ENCODE data around the gene KAT14.
"Not testable (repeated sequence)": the region's sequence is repeated elsewhere in the genome, so short reads cannot be mapped to it uniquely, and the experiment has no call there.

Gene KAT14

DNA sequence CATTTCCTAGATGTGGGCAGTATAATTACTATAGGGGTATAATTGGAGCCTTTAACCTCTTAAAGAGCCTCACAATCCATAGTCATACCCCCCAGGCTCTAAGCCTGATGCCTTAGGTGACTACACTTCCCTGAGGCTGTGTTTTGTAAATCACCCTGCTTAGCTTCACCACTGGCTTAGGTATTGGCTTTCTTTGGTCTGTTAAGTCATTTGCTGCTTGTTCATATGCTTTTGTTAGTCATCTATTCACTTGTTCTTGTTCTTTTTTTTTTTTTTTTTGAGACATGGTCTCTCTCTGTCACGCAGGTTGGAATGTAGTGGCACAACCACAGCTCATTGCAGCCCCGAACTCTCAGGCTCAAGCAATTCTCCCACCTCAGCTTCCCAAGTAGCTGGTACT is 26.7 kb downstream of the KAT14 start:
- no peak for DNase-seq

DNA sequence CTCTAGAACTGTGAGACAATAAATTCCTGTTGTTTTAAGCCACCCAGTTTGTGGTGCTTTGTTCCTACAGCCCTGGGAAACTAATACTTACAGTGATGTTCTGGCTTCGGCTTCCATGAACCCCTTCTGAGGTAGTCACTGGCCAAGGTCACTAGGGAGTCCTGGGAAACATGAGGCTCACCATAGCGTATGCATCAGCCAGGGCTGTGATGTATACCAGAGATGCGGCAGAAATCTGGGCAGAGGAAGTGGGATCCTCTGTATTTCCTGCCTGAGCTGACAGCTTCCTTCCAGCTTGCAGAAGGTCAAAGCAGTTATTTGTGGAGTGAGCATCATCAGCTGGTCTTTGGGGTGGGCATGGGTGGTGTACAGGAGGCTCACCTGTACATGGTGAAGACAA is 27.9 kb downstream of the KAT14 start:
- DNase-seq, result no peak

DNA sequence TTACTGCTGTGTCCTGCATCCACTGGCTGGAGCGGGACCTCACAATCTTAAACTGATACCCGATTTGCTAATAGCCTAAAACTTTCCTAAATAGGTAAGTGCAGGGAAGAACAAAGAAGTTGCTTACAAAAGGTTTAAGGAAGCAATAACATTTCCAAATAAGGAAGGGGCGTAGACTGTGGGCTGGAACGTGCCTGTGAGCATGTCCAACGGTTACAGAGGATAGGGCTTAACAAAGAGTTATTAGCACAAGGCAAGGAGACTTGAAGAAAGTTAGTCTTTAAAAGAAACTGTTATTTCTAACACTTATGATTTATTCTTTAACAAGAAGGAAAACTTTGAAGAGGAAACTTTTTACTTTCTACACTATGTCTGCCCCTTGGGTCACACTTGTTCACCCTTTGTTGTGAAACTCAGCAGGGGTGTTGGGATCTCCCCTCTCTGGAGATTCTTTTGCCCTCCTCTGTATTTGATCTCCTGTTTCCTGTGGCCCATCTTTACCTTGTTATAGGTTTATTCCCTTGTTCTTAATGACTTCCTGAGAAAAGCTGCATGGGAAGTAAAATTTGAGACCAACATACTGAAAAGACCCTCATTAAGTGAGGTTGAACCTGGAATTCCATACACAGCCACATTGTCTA is 28.7 kb downstream of the KAT14 start:
- no peak for DNase-seq

DNA sequence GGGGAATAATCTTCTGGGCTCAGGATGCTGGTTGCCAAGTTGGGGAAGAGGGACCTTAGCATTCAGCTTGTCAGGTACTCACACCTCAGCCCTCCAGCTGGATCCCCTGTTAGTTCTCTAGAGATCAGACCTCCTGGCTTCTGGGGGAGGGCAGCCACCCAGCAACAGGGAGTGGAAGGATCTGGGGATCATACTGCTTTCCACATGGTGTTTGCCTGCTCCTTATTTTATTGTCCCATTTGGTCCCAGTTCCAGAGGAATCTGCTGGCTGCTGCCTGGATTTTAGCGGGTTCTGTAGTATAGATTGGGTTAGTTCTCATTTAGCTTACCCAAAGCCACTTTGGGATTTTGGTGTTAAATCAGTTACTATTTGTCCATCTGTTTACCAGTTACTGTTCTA is 29.3 kb downstream of the KAT14 start:
- DNase-seq, result no peak

DNA sequence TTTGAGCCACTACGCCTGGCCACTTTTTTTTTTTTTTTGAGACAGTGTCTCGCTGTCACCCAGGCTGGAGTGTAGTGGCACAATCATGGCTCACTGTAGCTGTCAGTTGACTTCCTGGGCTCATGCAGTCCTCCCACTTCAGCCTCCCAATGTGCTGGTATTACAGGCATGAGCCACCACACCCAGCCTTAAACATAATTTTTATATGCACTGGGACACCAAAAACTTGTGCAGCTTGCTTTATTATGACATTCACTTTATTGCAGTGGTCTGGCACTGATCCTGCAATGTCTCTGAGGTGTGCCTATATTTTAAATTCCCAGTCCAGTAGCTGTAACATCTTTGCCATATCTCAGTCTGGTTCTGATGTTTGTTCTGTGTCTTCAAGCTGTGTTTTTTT is 34.7 kb downstream of the KAT14 start:
- DNase-seq, result no peak

DNA sequence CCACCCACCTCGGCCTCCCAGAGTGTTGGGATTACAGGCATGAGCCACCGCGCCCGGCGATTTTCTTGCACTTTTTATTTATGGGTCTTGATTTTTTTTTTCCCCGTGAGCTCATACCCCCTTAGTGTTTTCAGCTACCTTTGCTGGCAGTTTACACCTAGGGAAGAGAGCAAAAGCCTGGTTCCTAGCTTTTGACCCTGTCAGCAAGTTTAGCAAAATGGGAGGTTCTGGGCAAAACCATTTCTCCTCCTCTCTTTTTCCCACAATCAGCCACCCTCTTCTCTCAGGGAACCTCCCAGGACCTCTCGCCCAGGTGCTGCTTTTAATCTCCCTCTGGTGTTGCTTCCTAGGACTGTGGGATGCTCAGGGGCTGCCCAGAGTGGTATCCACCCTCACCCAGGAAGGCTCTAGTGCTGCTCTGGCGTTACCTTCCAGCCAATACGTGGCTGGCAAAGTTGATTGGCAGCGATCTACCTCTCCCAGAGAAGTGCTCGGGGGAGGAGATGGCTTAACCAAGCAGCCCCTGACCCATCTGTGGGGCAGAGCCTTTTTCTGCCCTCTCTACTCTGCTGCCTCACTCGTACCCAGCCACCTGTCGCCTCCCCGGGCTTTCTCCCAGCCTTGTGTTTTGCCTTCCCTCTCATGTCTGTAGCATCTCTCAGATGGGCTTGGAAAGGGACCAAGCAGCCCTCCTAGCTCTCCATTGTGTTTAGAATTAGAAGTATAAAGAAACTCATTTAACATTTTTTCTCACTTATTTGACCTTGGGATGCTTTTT is 37.4 kb downstream of the KAT14 start:
- no peak for DNase-seq

DNA sequence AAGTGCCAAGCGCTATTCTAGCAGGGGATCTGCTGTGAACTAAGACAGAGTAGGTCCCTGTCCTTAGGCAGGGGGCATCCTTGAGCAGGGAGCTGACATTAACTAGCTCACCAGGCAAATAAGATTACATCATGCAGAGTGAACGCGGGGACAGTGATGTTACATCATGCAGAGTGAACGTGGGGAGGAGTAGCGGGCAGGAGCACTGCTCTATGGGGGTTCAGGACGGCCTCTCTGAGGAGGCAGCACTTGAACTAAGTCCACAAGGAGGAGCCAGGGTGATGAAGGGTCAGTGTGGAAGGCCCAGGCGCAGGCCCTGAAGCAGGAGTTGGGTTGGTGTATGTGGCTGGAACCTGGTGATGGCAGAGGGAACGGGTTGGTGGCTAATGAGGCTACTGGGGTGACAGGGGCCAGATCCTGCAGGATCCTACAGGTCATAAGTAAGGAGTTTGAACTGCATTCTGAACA is 38.7 kb downstream of the KAT14 start:
- no peak for DNase-seq

DNA sequence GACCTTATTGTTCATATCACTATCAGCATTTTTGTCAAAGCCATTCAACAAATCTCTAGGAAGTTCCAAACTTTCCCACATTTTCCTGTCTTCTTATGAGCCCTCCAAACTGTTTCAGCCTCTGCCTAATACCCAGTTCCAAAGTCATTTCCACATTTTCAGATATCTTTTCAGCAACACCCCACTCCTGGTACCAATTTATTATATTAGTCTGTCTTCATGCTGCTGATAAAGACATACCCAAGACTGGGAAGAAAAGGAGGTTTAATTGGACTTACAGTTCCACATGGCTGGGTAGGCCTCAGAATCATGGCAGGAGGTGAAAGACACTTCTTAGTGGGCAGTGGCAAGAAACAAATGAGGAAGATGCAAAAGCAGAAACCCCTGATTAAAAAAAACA is 42.7 kb downstream of the KAT14 start:
- DNase-seq, result not testable (repeated sequence)

DNA sequence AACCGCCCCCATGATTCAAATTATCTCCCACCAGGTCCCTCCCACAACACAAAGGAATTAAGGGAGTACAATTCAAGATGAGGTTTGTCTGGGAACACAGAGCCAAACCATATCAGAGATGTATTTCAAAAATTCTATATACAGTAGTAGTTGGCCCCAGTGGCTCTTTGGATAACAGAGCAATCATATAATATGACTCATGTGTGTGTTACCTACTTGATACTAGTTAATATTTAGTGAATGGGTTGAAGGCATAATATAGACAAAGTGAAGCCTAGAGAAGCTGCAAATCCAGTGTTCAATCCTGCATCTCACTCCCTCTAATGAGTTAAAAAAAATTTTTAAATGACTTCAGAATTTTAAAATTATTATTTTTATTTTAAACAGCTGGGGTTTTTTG is 43.2 kb downstream of the KAT14 start:
- DNase-seq, result no peak

DNA sequence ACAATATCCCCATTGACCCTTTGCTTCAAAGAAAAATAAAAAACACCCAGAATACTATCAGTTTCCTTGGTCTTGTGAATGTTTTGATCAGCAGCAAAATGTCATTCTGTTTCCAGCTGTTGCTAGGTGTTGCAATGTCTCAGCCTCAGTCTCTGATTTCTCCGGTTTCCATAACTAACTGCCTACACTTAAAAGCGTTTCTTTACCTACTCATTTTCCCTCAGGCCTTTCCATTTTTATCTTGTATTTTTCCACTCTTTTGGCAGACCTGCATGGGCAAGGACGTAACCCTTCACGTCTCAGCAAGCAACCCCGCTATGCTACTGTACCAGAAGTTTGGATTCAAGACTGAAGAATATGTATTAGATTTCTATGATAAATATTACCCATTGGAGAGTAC is 49.4 kb downstream of the KAT14 start:
- DNase-seq, result no peak

DNA sequence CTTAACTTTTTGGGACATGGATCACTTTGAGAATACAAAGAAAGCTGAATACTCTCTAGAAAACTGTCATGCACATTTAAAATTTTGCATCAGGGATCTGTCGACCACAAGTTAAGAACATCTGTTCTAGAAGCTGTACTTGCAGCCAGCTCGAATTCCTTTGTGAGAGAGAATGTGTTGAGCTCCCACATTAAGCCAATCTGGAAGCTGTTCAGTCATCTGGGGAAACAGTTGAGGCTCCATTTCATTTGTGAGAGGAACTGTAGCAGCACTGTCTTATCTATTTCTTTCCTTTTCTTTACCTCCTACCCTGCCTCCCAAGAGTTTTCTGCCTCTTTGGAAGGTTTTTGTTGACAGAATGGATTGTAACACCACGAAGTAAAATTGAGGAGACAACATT is 50.8 kb downstream of the KAT14 start:
- DNase-seq, result no peak

DNA sequence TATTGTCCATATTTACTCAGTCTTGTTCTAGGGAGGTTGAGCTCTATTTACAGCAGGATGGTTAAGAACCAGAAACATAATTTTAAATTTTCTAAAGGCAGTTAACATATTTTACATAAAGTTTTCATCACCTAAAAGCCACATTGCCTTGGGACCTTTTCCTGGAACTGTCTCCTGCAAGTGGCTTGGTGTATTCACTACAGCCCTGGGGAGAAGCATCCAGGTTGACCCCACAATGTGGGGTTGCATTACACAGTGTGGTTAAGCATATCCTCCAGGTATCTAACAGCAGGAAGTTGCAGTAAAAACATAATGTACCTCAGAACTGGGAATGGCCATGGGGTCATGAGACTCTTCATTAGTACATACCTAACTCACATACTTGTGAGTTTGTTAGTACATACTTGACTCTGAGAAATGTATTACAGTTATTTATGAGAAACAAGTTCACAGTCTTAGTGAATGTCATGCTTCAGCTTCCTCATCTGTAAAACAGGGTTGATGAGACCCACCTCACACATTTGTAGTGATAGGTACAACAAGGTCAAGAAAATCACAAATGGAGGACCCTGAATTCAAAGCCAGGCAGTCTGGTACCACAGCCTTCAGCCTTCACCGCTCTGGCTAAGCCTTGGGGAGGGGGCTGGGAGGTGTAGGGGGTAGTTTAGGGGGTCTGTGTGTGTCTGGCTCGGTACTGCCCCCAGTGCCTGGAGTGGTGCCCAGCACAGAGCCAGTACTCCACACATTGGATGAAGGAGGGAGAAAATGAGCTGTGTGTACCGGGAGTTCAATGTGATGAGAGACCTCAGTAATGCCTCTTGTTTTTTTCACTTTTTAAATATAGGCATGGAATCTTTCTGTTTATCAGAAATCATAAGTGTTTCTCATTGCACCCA is 52.9 kb downstream of the KAT14 start:
- no peak for DNase-seq

DNA sequence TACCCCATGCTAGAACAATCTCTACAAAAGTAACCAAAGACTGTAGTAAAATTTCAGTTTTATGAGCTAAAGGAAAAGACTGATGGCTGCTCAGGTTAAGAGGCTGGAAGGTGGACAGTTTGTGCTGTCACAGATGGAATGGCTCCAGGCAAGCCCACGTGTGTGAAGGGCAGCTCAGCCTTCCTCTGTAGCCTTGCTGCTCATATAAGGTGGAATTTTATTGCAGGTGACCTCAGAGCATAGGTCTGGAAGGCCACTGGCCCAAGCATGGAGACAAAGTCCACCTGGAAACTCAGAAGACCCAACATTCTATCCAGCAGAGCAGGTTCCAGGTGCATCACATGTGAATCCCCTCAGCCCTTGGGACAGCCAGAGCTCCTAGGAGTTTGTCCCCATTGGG is 53.6 kb downstream of the KAT14 start:
- no peak for DNase-seq

DNA sequence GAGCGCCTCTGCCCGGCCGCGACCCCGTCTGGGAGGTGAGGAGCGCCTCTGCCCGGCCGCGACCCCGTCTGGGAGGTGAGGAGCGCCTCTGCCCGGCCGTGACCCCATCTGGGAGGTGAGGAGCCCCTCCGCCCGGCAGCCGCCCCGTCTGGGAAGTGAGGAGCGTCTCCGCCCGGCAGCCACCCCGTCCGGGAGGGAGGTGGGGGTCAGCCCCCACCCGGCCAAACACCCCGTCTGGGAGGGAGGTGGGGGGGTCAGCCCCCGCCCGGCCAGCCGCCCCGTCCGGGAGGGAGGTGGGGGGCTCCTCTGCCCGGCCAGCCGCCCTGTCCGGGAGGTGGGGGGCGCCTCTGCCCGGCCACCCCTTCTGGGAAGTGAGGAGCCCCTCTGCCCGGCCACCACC is 56.8 kb downstream of the KAT14 start:
- not testable (repeated sequence) for DNase-seq

DNA sequence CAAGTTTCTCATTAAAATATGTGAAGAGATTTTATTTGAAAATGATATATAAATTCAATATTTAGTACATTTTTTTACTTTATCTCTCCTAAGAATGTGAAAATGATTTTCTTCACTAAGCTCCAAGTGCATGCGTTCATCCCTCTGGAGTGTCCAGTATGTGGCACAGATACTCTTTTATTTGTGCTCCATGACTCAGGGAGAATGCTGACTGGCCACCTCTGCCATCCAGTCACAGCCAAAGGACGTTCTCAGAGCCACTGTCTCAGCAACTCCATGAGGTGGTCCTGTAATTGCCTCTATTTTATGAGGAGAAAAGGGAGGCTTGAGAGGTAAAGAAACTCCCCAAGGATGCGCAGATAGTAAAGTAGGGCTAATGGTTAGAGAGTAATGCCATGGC is 58.3 kb downstream of the KAT14 start:
- no peak for DNase-seq

DNA sequence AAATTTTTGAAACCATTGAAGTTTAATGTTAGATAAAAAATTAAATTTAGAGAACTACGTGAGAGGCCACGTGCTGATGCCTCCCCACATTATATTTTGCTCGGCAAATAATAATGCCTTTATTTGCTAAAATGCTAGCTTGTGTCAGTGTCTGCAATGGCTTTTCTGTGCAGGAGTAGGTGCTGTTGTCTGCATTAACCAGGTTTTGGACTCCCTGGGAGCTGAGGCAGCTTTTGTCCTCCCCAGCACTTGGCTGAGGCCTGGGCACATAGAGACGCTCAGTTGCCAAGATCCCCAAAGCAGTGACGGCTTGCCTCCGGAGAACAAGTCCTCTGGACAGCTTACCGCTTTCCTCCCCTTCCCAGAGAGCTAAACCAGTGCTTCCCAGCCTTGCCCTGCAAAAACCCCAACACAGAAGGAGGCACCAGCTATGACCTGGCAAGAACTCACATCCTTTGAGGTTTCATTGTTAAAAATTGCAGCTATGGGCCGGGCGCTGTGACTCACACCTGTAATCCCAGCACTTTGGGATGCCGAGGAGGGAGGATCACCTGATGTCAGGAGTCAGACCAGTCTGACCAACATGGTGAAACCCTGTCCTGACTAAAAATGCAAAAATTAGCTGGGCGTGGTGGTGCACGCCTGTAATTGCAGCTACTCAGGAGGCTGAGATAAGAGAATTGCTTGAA is 59.9 kb downstream of the KAT14 start:
- no peak for DNase-seq

DNA sequence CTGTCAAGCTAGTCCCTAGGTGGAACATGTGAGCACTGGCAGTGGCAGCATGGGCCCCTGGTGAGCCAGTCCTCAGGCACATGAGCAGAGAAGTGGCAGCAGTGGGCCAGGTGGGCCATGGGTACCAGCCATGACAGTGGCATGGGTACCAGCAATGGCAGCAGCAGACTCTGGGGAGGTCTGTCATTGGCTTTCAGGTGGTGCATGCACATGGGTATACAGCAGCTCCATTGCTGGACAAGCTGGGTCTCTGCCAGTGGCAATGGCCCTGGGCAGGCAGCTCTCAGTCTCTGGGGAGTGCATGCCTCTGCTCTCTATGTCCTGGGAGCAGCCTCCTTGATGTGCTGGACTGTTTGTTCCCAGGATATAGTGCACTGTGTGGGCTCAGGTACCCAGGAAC is 65.3 kb downstream of the KAT14 start:
- no peak for DNase-seq

DNA sequence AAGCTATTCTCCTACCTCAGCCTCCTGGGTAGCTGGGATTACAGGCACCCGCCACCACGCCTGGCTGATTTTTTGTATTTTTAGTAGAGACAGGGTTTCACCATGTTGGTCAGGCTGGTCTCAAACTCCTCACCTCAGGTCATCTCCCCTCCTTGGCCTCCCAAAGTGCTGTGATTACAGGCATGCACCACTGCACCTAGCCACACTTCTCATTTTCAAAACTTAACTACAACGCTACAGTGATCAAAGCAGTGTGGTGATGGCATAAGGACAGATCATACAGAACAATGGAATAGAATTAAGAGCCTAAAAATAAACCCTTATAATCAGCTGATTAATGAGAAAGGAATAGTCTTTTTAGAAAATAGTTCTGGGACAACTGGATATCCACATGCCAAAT is 66.0 kb downstream of the KAT14 start:
- not testable (repeated sequence) for DNase-seq

DNA sequence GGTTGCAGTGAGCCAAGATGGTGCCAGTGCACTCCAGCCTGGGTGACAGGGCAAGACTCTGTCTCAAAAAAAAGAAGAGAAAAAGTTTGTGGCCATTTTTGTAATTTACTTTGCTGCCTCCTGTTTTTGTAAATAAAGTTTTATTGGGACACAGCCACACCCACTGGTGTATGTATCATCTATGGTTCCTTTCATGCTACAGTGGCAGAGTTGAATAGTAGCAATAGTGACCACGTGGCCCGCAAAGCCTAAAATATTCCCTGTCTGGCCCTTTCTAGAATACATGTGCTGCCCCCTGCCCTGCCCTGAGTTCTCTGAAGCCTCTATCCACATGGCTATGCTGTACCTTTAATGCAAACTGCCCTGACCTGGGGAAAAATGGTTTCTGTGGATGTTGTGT is 75.3 kb downstream of the KAT14 start:
- no peak for DNase-seq

DNA sequence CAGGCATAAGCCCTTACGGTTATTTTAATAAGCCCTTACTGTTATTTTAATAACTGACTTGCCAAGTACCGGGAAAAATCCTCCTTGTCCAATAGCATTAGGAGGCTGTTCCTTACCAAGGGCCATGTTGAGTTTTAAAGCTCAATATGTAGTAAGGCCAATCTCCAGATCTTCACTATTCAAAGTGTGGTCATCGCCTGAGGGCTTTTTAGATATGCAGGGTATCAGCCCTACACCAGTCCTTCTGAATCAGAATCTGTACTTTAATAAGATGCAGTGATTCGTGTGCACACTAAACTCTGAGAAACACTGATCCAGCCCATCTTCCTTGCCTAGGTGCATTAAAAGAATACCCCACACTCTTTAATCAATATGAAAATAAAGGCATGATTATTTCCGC is 77.9 kb downstream of the KAT14 start:
- no peak for DNase-seq

DNA sequence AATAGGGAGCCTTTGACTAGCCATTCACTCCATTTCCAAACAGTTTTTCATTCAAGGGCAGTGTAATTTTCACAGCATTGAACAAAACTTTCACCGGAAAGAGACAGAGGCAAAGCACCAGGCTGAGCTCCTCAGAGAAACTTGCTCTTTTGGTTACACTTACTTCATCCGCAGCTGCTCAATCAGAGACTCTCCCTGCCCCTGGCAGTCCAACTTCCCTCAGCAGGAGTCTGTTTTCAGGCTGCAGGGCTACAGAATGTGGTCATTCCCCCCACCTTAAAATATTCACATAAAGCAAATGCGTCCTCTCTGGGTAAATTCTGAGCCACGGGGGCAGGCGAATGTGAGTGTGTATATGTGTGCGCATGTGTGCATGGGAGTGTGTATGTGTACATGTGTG is 80.6 kb downstream of the KAT14 start:
- DNase-seq, result no peak

DNA sequence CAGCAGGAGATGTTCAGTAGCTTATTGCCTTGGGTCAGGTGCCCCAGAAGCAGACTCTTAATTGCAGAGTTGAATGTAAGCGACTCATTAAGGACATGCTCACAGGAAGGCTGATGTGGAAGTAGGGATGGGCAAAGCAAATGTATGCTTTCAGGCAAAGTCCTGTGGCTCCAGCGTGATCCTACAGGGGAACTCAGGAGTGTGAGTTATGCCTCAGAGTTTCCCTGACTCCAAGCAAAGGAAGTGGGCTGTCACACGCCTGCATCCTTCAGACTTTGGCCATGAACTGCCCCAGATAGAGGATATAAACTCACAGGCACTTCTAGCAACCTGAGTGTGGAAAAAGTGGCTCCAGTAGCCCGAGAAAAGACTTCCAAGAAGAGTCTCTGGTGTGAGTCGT is 85.7 kb downstream of the KAT14 start:
- no peak for DNase-seq
